ENCODE measurements around the gene AP3D1. TPM values are rescaled to one million over a fixed set of nuclear protein-coding genes. Genes with fewer than 3 reads are reported as not detected.

The AP3D1 gene
- total and polyA plus RNA-seq, 9 of the 15 experiments (the other 6 are each of a cell fraction or from before 2014, with no cell fraction given): 1.2 to 86.1 (median 35.9) TPM

DNA sequence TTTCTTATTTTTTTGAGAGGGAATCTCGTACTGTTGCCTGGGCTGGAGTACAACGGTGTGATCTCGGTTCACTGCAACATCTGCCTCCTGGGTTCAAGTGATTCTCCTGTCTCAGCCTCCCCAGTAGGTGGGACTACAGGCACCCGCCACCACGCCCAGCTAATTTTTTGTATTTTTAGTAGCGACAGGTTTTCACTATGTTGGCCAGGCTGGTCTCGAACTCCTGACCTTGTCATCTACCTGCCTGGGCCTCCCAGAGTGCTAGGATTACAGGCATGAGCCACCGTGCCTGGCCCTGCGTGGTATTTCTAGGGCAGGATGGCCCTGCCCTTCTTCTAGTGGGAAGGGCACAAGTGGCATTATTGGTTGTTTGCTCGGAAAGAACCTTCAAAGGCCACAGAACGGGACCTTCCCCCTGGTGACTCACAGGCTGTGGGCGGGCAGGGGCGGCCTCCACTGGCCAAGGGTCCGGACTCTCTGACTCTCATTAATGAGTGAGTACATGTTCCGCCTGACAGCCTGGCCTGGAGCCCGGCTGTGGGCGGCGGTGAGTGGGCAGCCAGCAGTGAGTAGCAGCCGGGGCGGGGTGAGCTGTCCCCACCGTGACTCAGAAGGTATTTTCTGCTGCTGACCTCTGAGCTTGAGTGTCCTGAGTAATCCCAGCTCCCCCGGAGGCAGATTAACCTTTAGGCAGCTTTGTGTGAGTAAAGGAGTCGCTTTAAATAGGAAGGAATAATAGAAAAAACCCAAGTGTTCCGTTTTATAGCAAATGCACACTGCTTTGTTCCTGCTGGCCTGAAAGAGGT, 17.5 kb upstream of the AP3D1 start (continued):
- TF ChIP-seq, protein P1, sequence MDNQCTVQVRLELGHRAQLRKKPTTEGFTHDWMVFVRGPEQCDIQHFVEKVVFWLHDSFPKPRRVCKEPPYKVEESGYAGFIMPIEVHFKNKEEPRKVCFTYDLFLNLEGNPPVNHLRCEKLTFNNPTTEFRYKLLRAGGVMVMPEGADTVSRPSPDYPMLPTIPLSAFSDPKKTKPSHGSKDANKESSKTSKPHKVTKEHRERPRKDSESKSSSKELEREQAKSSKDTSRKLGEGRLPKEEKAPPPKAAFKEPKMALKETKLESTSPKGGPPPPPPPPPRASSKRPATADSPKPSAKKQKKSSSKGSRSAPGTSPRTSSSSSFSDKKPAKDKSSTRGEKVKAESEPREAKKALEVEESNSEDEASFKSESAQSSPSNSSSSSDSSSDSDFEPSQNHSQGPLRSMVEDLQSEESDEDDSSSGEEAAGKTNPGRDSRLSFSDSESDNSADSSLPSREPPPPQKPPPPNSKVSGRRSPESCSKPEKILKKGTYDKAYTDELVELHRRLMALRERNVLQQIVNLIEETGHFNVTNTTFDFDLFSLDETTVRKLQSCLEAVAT (IDR thresholded peaks at IDR 0.05): peak; percentile 45 to 64; a peak in 2 of 4 replicates
- no peak for TF ChIP-seq SREBF1 (IDR thresholded peaks at IDR 0.05; ENCODE audit: borderline replicate concordance, low read depth, low read length)
- TF ChIP-seq ZNF41 (CRISPR knock-in tag; conservative IDR thresholded peaks at IDR 0.05): 0 out of 2 replicates have a peak, but pooled peaks have one; percentile 21
- TF ChIP-seq, protein P2, sequence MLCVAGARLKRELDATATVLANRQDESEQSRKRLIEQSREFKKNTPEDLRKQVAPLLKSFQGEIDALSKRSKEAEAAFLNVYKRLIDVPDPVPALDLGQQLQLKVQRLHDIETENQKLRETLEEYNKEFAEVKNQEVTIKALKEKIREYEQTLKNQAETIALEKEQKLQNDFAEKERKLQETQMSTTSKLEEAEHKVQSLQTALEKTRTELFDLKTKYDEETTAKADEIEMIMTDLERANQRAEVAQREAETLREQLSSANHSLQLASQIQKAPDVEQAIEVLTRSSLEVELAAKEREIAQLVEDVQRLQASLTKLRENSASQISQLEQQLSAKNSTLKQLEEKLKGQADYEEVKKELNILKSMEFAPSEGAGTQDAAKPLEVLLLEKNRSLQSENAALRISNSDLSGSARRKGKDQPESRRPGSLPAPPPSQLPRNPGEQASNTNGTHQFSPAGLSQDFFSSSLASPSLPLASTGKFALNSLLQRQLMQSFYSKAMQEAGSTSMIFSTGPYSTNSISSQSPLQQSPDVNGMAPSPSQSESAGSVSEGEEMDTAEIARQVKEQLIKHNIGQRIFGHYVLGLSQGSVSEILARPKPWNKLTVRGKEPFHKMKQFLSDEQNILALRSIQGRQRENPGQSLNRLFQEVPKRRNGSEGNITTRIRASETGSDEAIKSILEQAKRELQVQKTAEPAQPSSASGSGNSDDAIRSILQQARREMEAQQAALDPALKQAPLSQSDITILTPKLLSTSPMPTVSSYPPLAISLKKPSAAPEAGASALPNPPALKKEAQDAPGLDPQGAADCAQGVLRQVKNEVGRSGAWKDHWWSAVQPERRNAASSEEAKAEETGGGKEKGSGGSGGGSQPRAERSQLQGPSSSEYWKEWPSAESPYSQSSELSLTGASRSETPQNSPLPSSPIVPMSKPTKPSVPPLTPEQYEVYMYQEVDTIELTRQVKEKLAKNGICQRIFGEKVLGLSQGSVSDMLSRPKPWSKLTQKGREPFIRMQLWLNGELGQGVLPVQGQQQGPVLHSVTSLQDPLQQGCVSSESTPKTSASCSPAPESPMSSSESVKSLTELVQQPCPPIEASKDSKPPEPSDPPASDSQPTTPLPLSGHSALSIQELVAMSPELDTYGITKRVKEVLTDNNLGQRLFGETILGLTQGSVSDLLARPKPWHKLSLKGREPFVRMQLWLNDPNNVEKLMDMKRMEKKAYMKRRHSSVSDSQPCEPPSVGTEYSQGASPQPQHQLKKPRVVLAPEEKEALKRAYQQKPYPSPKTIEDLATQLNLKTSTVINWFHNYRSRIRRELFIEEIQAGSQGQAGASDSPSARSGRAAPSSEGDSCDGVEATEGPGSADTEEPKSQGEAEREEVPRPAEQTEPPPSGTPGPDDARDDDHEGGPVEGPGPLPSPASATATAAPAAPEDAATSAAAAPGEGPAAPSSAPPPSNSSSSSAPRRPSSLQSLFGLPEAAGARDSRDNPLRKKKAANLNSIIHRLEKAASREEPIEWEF (CRISPR knock-in tag; IDR thresholded peaks at IDR 0.05): no peak
- no peak for TF ChIP-seq KLF16 (IDR thresholded peaks at IDR 0.05)
- TF ChIP-seq, protein P3, sequence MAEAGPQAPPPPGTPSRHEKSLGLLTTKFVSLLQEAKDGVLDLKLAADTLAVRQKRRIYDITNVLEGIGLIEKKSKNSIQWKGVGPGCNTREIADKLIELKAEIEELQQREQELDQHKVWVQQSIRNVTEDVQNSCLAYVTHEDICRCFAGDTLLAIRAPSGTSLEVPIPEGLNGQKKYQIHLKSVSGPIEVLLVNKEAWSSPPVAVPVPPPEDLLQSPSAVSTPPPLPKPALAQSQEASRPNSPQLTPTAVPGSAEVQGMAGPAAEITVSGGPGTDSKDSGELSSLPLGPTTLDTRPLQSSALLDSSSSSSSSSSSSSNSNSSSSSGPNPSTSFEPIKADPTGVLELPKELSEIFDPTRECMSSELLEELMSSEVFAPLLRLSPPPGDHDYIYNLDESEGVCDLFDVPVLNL (CRISPR knock-in tag; IDR thresholded peaks at IDR 0.05; ENCODE audit: low read depth): no peak
- TF ChIP-seq GTF2F1 (IDR thresholded peaks at IDR 0.05; ENCODE audit: low read depth, low read length): no peak
- no peak for TF ChIP-seq ZNF184 (CRISPR knock-in tag; IDR thresholded peaks at IDR 0.05)
- TF ChIP-seq FIP1L1 (IDR thresholded peaks at IDR 0.05; ENCODE audit: low read depth, low read length, poor library complexity, severe bottlenecking): no peak
- TF ChIP-seq ZNF121 (CRISPR knock-in tag; conservative IDR thresholded peaks at IDR 0.05): no peak
- no peak for TF ChIP-seq SMARCB1 (IDR thresholded peaks at IDR 0.05; ENCODE audit: insufficient read length, low read depth)
- TF ChIP-seq L3MBTL2 (IDR thresholded peaks at IDR 0.05): no peak
- peak; percentile 41; the same call in 1 of the 2 replicates for TF ChIP-seq EP400 (IDR thresholded peaks at IDR 0.05)
- TF ChIP-seq SMARCE1 (IDR thresholded peaks at IDR 0.05): peak; percentile 92
- TF ChIP-seq EGR1 (conservative IDR thresholded peaks at IDR 0.05): peak; percentile 100
- TF ChIP-seq CBX5 (IDR thresholded peaks at IDR 0.05; ENCODE audit: borderline replicate concordance, low read depth): no peak
- no peak for TF ChIP-seq HSF4 (CRISPR knock-in tag; IDR thresholded peaks at IDR 0.05; ENCODE audit: borderline replicate concordance)
- TF ChIP-seq, protein P4, sequence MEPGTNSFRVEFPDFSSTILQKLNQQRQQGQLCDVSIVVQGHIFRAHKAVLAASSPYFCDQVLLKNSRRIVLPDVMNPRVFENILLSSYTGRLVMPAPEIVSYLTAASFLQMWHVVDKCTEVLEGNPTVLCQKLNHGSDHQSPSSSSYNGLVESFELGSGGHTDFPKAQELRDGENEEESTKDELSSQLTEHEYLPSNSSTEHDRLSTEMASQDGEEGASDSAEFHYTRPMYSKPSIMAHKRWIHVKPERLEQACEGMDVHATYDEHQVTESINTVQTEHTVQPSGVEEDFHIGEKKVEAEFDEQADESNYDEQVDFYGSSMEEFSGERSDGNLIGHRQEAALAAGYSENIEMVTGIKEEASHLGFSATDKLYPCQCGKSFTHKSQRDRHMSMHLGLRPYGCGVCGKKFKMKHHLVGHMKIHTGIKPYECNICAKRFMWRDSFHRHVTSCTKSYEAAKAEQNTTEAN (CRISPR knock-in tag; IDR thresholded peaks at IDR 0.05): no peak
- no peak for TF ChIP-seq ZNF165 (CRISPR knock-in tag; IDR thresholded peaks at IDR 0.05; ENCODE audit: borderline replicate concordance)
- TF ChIP-seq EP300 (IDR thresholded peaks at IDR 0.05; ENCODE audit: low read length): peak; percentile 79
